Activated T-cell treated with anti-CD3 and anti-CD28 coated beads for 24 hours (primary cell): ENCODE measurements around the gene INO80D.
"Not testable (repeated sequence)": the region's sequence is repeated elsewhere in the genome, so short reads cannot be mapped to it uniquely, and the experiment has no call there.

Experiments
- DNase-seq: peaks from one replicate; pipeline ENCODE4 v3.0.0-alpha.2; 2020; ENCODE audit warnings: low read depth

INO80D gene

GRCh38 chr2:206085742-206086445 lies at the start of gene INO80D:
INO80D (minus strand) TSS chr2:206086174; CDS start chr2:206063016, 23,158 bp downstream.
- DNase-seq, result peak; percentile 75

GRCh38 chr2:206127656-206128055 lies 41.7 kb upstream of the INO80D start:
- DNase-seq, result no peak

GRCh38 chr2:206125901-206126300 lies 39.9 kb upstream of the INO80D start:
- DNase-seq, result no peak

GRCh38 chr2:206122569-206122968 lies 36.6 kb upstream of the INO80D start:
- not testable (repeated sequence) for DNase-seq

GRCh38 chr2:206116278-206116677 lies 30.3 kb upstream of the INO80D start:
- no peak for DNase-seq

- no peak for DNase-seq
Measured at GRCh38 chr2:206115026-206115578, 29.1 kb upstream of the INO80D start.

- no peak for DNase-seq
Measured at GRCh38 chr2:206112846-206113547, 27.0 kb upstream of the INO80D start.

GRCh38 chr2:206112108-206112507 lies 26.1 kb upstream of the INO80D start:
- no peak for DNase-seq

GRCh38 chr2:206108713-206109112 lies 22.7 kb upstream of the INO80D start:
- DNase-seq, result no peak

- DNase-seq, result no peak
Measured at GRCh38 chr2:206105541-206105940, 19.6 kb upstream of the INO80D start.

- DNase-seq, result no peak
Measured at GRCh38 chr2:206105038-206105437, 19.1 kb upstream of the INO80D start.

- not testable (repeated sequence) for DNase-seq
Measured at GRCh38 chr2:206098872-206099271, 12.9 kb upstream of the INO80D start.

- no peak for DNase-seq
Measured at GRCh38 chr2:206098471-206098870, 12.5 kb upstream of the INO80D start.

- no peak for DNase-seq
Measured at GRCh38 chr2:206096876-206097275, 10.9 kb upstream of the INO80D start.

- no peak for DNase-seq
Measured at GRCh38 chr2:206095536-206096332, 9.8 kb upstream of the INO80D start.

- no peak for DNase-seq
Measured at GRCh38 chr2:206092297-206092696, 6.3 kb upstream of the INO80D start.

- no peak for DNase-seq
Measured at GRCh38 chr2:206088248-206088647, 2.3 kb upstream of the INO80D start.

- DNase-seq, result no peak
Measured at GRCh38 chr2:206086716-206087350, 859 bp upstream of the INO80D start.

- DNase-seq, result peak; percentile 20
Measured at GRCh38 chr2:206084870-206085741, 868 bp downstream of the INO80D start.

- no peak for DNase-seq
Measured at GRCh38 chr2:206084439-206084869, 1.5 kb downstream of the INO80D start.
